Cerebellar cortex (tissue), 1 donor: ENCODE measurements around the gene PEX26.
"Not testable (repeated sequence)": the region's sequence is repeated elsewhere in the genome, so short reads cannot be mapped to it uniquely, and the experiment has no call there.

ENCODE experiments used
- DNase-seq: peaks from one replicate; pipeline ENCODE4 v3.0.0-alpha.2; 2015; ENCODE audit warnings: low spot score

PEX26 gene

DNA sequence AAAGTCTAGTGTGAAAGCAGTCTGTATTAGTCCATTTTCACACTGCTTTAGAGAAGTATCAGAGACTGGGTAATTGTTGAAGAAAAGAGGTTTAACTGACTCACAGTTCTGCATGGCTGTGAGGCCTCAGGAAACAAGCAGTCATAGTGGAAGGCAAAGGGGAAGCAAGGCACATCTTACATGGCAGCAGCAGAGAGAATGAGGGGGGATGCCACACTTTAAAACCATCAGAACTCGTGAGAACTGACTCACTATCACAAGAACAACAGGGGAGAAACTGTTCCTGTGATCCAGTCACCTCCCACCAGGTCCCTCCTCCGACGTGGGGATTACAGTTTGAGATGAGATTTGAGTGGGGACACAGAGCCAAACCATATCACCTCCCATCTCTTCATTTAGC, 19.0 kb downstream of the PEX26 start:
- DNase-seq = no peak

DNA sequence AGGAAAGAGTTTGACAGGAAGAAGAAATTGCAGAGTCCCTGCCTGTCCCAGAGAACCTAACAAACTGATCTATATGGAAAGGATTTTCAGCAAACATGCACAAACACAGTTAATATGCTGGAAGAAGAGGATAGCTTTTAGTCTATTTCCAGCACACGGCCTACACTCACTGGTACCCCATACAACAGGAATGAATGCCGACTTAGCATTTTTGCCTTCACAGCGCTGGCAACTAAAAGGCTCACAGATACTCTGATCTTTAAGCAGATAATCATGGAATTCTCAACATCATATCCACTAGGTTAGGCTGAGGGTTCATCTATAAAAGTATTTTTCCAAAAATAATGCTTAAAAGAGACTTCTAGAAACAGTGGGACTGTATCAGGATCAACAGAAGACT, 23.0 kb downstream of the PEX26 start:
- DNase-seq = no peak

DNA sequence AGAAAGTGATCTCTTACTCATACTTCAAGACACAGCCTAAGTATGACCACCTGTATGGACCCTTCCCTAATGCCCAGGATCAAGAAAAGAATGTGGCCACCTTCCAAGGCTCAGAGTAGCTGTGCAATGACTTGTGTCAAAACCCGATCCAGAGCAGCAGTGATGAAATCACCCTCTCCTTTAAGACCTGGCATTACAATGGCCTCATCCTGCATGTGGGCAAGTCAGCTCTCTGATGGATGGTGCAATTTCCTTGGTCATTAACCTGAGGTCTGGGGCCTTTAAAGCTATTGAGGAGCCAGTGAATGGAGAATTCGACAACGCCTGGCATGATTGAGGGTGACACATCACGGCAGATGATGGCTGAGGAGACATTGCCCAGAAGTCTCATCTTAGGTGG, 23.7 kb downstream of the PEX26 start:
- no peak for DNase-seq

- peak; percentile 46 for DNase-seq
Observed at GRCh38 chr22:18103527-18104269, 25.9 kb downstream of the PEX26 start.

DNA sequence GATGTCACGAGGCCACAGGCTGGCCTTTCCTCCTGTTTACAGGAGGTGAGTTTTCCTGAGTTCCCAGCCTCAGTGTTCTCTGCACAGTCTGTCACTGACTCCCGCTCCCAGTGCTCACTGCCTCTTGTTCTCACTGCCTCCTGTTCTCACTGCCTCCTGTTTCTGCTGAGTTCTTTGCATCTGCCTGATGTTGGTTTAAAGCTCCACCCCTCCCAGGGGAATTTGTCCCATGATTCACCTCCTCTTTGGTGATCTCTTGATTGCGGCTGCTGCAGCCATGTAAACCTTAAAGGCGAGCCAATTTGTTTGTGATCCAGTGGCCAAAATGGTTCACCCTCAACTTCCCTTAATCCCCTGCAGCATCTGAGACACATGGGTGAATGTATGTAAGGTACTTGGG, 26.8 kb downstream of the PEX26 start:
- DNase-seq = no peak

DNA sequence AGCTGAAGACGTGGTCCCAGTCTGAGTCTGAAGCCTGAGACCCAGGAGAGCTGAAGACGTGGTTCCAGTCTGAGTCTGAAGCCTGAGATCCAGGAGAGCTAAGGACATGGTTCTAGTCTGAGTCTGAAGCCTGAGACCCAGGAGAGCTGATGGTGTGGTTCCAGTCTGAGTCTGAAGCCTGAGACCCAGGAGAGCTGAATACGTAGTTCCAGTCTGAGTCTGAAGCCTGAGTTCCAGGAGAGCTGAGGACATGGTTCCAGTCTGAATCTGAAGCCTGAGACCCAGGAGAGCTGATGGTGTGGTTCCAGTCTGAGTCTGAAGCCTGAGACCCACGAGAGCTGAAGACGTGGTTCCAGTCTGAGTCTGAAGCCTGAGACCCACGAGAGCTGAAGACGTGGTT, 28.2 kb downstream of the PEX26 start:
- not testable (repeated sequence) for DNase-seq

DNA sequence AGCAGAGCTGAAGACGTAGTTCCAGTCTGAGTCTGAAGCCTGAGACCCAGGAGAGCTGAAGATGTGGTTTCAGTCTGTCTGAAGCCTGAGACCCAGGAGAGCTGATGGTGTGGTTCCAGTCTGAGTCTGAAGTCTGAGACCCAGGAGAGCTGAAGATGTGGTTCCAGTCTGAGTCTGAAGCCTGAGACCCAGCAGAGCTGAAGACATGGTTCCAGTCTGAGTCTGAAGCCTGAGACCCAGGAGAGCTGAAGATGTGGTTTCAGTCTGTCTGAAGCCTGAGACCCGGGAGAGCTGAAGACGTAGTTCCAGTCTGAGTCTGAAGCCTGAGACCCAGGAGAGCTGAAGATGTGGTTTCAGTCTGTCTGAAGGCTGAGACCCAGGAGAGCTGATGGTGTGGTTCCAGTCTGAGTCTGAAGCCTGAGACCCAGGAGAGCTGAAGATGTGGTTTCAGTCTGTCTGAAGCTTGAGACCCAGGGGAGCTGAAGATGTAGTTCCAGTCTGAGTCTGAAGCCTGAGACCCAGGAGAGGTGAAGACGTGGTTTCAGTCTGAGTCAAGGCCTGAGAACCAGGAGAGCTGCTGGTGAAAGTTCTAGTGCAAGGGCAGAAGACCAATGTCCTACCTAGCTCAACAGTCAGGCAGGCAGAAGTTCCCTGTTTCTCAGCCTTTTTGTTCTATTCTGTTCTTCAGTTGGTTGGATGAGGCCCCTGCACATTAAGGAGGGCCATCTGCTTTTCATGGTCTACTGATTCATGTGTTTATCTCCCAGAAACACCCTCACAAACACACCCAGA, 29.0 kb downstream of the PEX26 start:
- DNase-seq = not testable (repeated sequence)

DNA sequence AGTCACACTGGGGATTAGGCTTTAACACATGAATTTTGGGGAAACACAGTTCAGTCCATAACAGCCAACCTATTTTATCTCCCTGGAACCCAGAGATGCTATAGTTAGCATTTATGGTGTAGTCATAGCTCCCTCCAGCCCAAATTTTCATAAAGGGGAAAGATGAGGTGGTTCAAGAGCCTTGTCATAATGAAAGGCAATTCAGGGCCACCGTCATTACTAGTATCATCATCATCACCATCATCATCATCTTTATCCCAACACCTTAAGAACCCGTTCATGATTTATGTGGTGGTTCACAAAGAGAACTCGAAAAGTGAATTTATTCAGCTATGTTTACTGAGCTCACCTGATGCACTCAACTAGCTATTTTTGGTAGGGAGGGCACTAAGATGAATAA, 30.4 kb downstream of the PEX26 start:
- no peak for DNase-seq

DNA sequence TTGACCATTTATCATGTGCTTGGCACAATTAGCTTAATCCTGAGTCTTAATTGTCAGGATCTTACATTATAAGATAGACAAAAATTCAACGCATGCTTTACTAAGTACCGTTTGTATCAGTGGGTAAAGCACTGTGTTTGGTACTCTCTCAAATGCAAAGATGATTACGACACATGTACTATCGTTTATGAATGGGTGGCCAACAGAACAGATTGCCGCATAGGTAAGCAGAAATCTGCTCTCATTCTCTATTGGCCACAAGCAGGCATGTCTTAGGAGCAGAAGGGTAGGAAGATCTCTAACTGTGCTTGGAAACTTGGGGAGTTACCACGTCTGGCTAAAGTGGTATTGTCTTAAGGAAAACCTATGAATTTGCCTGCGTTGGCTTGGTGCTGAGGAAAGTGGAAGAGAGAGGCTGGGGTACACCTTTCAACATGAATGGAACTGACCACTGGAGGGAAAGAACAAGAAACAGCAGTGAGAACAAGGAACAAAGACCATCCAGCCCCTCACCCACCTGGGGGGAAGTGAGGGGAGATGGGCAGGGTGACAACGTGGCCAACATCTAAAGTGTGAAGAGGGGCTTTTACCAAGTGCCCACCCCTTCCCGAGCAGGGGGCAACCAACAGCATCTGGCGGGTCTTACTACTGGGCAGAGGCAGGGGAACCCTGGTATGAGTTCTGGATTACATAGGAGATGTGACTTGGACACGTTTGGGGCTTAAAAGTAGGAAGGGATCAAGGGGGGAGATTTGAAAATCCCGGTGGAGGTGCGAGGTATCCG, 31.8 kb downstream of the PEX26 start:
- peak; percentile 74 for DNase-seq

DNA sequence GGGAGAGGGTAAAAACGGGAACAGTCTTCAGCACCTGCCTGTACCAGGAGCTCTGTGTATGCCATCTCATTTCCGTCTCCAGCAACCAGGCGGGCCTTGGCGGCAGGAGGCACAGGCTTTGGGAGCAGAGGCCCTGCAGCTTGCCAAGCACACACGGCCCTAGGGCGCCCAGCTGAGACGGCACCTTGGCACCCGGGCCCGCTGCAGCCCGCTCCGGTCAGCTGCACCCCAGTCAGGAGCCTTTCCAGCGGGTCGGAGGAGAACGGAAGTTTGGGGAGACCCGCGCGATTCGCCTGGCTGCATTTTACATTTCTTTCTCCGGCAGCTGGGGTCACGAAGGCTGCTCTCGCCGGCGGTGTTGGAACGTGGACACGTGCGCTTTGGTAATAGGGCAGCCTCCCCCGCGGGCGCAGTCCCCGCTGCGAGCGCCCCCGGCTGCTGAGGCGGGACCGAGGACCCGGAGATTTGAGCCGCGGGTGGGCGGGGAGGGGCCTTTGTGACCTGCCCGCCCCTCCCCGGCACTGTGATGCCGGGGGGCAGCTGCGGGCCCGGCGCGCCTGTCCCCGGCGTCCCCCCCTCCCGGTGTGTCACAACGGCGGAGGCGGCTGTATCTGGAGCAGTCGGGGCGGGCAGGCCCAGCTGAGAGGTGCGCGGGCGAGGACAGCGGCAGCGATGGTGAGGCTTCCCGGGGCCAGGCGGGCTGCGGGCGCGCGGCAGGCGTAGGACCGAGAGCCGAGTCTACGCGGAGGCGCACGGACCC, 32.6 kb downstream of the PEX26 start, which contains the start of gene TUBA8:
TUBA8 (plus strand) TSS at position 616 of the 760 bp plus-strand sequence; CDS start at position 673, 57 bp downstream.
- peak; percentile 75 for DNase-seq

- DNase-seq = no peak
Observed at GRCh38 chr22:18110954-18111758, 33.4 kb downstream of the PEX26 start.

DNA sequence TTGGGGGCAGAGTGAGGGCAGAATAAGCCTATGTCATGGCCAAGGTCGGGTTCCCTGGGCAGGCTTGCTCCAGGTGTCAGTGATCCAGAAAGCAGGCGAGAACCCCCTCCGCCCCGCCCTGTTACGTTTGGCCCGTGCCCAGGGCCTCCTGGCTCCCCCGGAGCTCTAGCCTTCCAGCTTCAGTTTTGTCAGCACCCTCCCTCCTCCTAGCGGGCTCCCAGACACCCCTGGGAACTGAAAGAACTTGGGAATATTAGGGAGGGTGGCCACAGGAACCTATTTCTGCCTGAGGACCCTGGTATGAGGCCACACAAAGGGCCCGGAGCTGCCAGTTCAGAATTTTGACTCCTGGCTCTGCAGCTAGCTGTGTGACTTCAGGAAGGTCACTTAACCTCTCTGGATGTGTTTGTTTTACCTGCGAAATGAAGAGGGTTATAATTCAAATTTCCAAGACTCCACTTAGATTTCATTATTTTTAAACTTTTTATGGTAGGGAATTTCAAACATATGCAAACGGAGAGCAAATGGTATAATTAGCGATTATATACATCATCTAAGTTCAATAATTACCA, 34.1 kb downstream of the PEX26 start:
- DNase-seq = peak; percentile 46

- DNase-seq = peak; percentile 44
Observed at GRCh38 chr22:18112440-18112839, 34.6 kb downstream of the PEX26 start.

DNA sequence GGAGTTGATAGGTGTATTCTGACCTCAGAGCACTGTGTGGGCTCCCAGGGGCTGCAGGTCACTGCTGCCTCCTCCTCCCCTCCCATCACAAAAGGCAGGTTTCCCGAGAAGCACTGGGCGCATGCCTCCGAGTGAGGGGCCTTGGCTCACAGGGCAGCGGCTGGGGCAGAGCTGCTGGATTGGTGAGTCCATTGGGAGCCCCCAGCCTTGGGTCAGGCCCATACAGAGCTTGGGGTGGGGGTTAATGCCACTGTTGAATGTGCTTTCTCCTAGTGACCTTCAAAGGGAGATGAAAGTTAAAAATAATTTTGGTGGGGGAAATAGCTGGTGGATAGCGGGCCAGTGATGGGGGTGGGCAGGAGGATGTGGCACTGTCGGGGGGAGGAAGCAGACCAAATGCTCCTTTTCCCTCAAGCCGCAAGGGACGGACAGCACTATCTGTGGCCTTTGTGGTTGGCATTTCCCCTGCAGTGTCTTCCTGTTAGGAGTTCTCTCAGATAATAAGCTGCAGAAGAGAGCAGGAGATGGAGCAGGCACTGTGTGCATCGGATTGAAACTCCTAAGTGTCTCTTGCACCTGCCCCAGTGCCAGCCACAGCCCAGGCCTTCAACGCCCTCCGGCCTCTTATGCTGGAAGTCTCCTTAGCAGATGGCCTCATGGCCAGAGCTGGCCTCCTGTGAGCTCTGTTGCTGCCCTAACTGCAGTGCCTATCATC, 36.0 kb downstream of the PEX26 start:
- peak; percentile 50 for DNase-seq

GRCh38 chr22:18114495-18114894, 36.7 kb downstream of the PEX26 start:
- peak; percentile 69 for DNase-seq

- no peak for DNase-seq
Observed at GRCh38 chr22:18114976-18115652, 37.3 kb downstream of the PEX26 start.

DNA sequence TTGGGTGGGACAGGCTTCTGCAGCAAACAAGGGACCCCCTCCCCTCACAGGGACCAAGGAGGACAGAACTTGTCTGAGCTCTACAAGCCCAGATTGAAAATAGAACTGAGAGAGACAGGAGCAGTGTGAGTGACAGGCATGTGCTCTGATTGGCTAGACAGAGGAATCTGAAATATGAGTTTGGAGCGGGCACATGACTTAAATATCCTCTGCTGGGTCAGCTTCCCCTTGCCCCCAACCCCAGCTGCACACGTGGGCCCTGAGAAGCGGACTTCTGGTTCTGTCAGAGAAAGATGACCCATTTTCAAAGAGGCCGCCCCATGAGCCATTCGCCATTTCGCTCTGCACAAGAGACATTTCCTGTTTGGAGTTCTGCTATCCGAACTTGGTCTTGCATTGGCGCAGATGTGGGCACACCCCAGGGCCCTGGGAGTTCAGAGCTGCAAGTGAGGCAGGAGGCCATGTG, 38.1 kb downstream of the PEX26 start:
- no peak for DNase-seq

DNA sequence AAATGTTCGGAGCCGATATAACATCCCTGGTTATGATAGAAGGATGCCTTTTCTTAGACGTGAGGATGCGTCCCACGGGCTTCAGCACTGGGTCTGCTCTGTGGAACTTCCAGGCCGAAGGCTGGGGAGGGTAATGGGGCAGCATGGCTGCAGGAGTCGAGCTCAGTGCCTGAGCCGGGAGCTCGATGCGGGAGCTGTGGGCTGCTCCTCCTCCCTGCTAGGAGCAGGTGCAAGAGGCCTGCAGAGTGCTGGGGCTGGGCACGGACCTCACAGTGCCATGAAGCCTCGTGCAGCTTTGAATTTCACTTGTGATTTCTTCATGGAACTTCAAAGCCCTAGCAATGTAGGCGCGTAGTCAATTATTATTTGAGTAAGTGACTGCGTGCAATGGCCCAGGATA, 38.8 kb downstream of the PEX26 start:
- no peak for DNase-seq

DNA sequence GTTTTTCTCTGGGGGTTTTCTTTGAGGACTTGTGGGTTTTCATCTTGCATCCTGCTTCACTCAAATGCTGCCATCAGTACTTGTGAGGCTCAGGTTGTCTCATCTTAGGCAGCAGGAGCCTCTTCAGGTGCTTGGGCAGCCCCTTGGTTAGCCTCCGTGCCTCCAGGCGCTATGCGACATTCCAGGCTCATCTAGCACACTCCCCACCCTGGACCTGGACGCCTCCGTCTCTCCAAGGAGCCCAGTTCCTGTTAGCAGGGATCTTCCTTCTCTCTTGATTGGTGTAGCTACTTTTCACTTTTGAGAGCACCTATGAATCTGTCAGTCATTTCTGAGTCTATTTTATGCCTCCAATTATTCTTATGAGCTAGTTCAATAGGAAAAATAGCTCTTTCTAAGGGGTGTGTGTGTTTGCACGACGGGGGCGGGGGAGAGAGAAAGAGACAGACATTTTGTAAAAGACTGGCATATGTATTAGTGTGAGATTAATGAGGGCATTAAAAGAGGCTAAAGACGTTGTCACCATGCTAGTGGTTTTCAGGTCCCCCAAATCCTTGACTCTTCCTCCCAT, 40.6 kb downstream of the PEX26 start:
- DNase-seq = no peak
